Stomach smooth muscle (tissue), 2 donors: Measurements from ENCODE around the gene TANC1.

Experiments
- H3K27ac ChIP-seq: one replicate; pipeline ENCODE4 v1.7.0; 2013; ENCODE audit warnings: mild to moderate bottlenecking, low read length, inconsistent platforms
- H3K27me3 ChIP-seq, 2 donors: one replicate each; pipeline ENCODE4 v1.7.0; 2013; ENCODE audit warnings: low read length in 2 of 2; ENCODE audit not compliant: insufficient read depth in 2 of 2, control insufficient read depth in 1 of 2
- H3K36me3 ChIP-seq, 2 donors: one replicate each; pipeline ENCODE4 v1.7.0; 2013; ENCODE audit warnings: low read length in 2 of 2; ENCODE audit not compliant: control insufficient read depth in 2 of 2, insufficient read depth in 2 of 2
- H3K4me1 ChIP-seq: one replicate; pipeline ENCODE4 v1.7.0; 2013; ENCODE audit warnings: low read length; ENCODE audit not compliant: control insufficient read depth, insufficient read depth
- H3K4me3 ChIP-seq, 2 donors: one replicate each; pipeline ENCODE4 v1.7.0; 2013; ENCODE audit warnings: low read length in 2 of 2
- H3K9ac ChIP-seq, 2 donors: one replicate each; pipeline ENCODE4 v1.7.0; 2013; ENCODE audit warnings: low read length in 2 of 2, mild to moderate bottlenecking in 1 of 2
- H3K9me3 ChIP-seq, 2 donors: one replicate each; pipeline ENCODE4 v1.7.0; 2013; ENCODE audit warnings: low read length in 2 of 2; ENCODE audit not compliant: control insufficient read depth in 2 of 2
- donor health status: healthy.
- donor health status: Pancreatic carcinoma.

The TANC1 gene

DNA sequence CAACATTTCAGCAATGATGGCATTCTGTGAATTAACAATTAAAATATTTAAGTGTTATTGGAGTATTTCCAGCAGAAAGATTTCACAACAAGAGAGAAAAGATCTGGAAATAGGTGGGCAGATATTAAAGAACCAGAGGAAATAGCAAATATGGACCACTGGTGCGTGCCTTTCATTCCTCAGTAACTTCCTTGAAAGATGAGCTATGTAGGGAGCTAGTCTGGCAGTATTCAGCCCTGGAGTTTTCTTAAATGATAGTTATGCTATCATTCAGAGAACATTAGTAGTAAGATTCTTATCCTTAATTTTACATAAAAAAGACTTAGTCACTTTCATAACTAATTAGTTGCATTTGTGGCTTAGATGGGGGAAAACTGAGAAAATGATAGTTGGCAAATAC, 41.5 kb downstream of the TANC1 start:
- no peaks in the 10 kb centered on the region for H3K9me3 ChIP-seq
- H3K4me1 ChIP-seq, result peaks cover 10% of the 10 kb centered on the region
- no peak overlapping the region for H3K27ac ChIP-seq
- no peaks in the 10 kb centered on the region for H3K27me3 ChIP-seq
- H3K4me3 ChIP-seq, result no peak overlapping the region
- H3K36me3 ChIP-seq, result peaks cover 0 to 4% of the 10 kb centered on the region in 2 donors
- H3K9ac ChIP-seq, result no peak overlapping the region

DNA sequence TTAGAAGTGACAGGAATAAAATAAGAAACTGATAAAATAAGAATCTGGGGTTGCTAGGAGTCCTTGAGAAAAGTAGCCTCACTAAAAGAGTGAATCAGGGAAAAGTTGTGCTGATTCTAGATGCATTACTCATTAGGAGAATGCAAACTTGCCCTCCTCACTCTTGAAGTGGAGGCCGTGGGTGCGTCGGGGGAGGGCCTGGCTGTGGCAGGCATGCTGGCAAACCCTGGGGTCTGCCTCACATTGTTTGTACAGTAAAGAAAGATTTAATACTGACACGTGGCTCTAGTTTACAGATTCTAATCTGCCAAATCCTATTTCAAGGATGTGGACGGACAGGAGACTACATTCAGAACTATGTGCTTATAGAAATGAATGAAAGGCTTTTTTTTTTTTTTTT, 41.9 kb downstream of the TANC1 start:
- H3K27ac ChIP-seq, result no peak overlapping the region
- no peak overlapping the region for H3K4me3 ChIP-seq
- peaks cover 0 to 4% of the 10 kb centered on the region in 2 donors for H3K36me3 ChIP-seq
- H3K27me3 ChIP-seq, result no peaks in the 10 kb centered on the region
- H3K4me1 ChIP-seq, result peaks cover 10% of the 10 kb centered on the region
- H3K9ac ChIP-seq, result no peak overlapping the region
- no peaks in the 10 kb centered on the region for H3K9me3 ChIP-seq

DNA sequence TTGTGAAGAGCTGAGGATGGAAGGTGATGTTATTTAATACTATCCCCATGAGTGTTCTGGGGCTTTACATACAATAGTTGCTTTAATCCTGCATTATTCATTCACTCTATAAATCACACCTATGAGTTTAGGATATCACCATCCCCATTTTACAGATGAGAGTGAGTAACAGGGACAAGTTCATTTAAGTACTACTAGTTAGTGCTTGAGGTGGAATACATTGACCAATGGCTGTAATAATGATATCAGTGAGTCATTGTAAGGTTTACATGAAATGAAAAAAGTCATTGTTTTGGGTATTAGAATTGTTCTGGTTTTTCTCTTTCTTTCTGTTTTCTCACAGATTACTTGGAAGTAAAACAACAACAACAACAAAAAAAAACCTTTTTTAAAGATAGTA, 42.5 kb downstream of the TANC1 start:
- Histone ChIP-seq H3K9ac (no peak overlapping the region), H3K4me3 (no peak overlapping the region), H3K36me3 (peaks cover 0 to 4% of the 10 kb centered on the region in 2 donors), H3K4me1 (peaks cover 10% of the 10 kb centered on the region), H3K9me3 (peaks cover 0 to 3% of the 10 kb centered on the region in 2 donors), H3K27ac (no peak overlapping the region), H3K27me3 (no peaks in the 10 kb centered on the region)

DNA sequence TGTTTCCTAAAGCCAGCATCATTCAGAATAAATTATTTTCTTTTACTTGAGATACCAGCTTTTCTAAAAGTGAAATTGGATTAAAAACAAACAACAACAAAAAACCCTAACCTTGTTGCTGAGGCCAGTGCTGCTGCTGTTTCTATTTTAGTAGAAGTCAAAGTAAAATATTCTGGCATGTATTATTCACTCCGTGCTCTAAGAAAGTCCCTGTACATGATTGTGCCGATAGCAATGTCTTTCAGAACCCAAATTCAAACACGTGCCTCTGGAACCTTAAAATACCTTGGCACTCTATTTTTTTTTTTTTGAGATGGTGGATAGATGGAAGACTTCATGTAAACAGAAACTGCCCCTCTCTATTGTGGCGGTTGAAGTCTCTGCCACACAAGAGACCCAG, 43.7 kb downstream of the TANC1 start:
- H3K4me3 ChIP-seq, result no peak overlapping the region
- H3K27me3 ChIP-seq, result no peaks in the 10 kb centered on the region
- peaks cover 10% of the 10 kb centered on the region for H3K4me1 ChIP-seq
- H3K36me3 ChIP-seq, result peaks cover 0 to 4% of the 10 kb centered on the region in 2 donors
- H3K27ac ChIP-seq, result peak overlapping the region; percentile 41
- no peak overlapping the region for H3K9ac ChIP-seq
- peaks cover 0 to 3% of the 10 kb centered on the region in 2 donors for H3K9me3 ChIP-seq

DNA sequence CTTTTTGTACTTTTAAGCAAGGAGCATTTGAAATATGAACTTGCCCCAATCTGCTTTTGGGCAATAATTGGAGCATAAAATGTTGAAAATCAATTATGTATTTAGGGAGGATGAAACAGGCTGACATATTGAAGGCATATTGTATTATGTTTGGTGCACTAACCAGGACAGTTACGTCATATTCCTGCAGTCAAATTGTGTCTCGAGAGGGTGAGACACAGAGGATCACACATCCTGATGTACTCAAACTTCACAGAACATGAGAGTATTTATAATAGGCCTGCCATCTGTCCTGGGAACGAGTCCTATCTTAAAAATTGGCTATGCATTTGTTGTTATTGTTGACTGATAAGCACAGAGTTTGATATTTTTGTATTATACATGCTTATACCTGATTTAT, 44.7 kb downstream of the TANC1 start:
- Histone ChIP-seq H3K27me3 (no peaks in the 10 kb centered on the region), H3K27ac (no peak overlapping the region), H3K4me3 (no peak overlapping the region), H3K9ac (no peak overlapping the region), H3K9me3 (peaks cover 0 to 3% of the 10 kb centered on the region in 2 donors), H3K4me1 (peaks cover 10% of the 10 kb centered on the region), H3K36me3 (no peaks in the 10 kb centered on the region)

DNA sequence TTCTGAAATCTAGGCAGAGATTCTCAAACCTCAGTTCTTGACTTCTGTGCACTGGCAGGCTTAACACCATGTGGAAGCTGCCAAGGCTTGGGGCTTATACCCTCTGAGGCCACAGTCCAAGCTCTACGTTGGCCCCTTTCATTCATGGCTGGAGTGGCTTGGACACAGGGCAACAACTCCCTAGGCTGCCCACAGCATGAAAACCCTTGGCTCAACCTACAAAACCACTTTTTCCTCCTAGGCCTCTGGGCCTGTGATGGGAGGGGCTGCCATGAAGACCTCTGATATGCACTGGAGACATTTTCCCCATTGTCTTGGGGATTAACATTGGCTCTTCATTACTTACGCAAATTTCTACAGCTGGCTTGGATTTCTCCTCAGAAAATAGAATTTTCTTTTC, 46.7 kb downstream of the TANC1 start:
- H3K36me3 ChIP-seq, result no peaks in the 10 kb centered on the region
- no peaks in the 10 kb centered on the region for H3K27me3 ChIP-seq
- peaks cover 0 to 3% of the 10 kb centered on the region in 2 donors for H3K9me3 ChIP-seq
- no peak overlapping the region for H3K27ac ChIP-seq
- no peak overlapping the region for H3K4me3 ChIP-seq
- H3K4me1 ChIP-seq, result peaks cover 10% of the 10 kb centered on the region
- no peak overlapping the region for H3K9ac ChIP-seq

DNA sequence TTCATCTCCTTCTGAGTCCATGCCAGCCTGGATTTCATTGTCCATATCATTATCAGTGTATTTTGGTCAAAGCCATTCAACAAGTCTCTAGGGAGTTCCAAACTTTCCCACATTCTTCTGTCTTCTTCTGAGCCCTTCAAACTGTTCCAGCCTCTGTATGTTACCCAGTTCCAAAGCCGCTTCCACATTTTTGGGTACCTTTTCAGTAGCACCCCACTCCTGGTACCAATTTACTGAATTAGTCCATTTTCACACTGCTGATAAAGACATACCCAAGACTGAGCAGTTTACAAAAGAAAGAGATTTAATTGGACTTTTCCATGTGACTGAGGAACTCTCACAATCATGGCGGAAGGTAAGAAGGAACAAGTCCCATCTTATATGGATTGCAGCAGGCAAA, 47.4 kb downstream of the TANC1 start:
- H3K9ac ChIP-seq, result no peak overlapping the region
- no peak overlapping the region for H3K4me3 ChIP-seq
- no peaks in the 10 kb centered on the region for H3K36me3 ChIP-seq
- no peak overlapping the region for H3K27ac ChIP-seq
- H3K9me3 ChIP-seq, result peaks cover 0 to 3% of the 10 kb centered on the region in 2 donors
- no peaks in the 10 kb centered on the region for H3K27me3 ChIP-seq
- peaks cover 10% of the 10 kb centered on the region for H3K4me1 ChIP-seq

DNA sequence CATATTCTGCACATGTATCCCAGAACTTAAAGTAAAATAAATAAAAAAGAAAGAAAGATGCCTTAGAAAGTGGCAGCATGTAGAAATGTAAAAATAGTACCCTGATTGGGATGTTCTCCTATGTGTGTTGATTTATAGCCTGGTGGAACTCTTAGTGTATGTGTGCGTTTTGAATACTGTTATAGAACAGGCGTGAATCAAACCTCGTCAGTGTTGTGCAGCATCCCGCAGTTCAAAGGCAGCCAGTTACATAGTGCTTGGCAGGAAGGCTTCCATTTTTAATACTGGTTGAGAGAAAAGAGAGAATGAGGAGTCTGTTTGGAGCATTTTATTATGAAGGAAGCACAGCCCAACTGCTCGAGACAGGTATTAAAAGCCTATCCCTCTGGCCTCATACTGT, 49.4 kb downstream of the TANC1 start:
- no peak overlapping the region for H3K27ac ChIP-seq

DNA sequence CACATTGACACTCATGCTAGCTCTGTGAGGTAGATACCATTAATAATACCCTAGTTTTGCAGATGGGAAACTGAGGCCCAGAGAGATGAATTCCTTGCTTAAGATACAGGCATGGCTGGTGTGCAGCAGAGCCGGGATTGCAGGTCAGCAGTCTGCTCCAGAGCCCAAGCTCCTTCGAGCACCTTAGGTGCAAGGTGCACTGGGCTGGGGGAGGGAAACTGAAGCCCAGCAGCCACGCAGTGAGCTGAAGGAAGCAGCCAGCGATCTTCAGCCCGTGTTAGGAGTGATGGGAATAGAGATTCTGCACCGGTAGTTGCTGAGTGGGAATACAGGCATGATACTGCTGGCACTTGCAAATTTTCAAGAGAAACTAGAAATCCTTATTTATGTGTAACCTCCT, 50.6 kb downstream of the TANC1 start:
- H3K36me3 ChIP-seq, result no peaks in the 10 kb centered on the region
- no peak overlapping the region for H3K27ac ChIP-seq
- peaks cover 0 to 3% of the 10 kb centered on the region in 2 donors for H3K9me3 ChIP-seq
- H3K4me1 ChIP-seq, result no peaks in the 10 kb centered on the region
- no peak overlapping the region for H3K9ac ChIP-seq
- no peaks in the 10 kb centered on the region for H3K27me3 ChIP-seq
- no peak overlapping the region for H3K4me3 ChIP-seq

More for the DNA sequence above, 49.4 kb downstream of the TANC1 start:
- no peak overlapping the region for H3K9ac ChIP-seq
- no peak overlapping the region for H3K4me3 ChIP-seq
- H3K9me3 ChIP-seq, result peaks cover 0 to 3% of the 10 kb centered on the region in 2 donors
- no peaks in the 10 kb centered on the region for H3K27me3 ChIP-seq
- no peaks in the 10 kb centered on the region for H3K36me3 ChIP-seq
- no peaks in the 10 kb centered on the region for H3K4me1 ChIP-seq

DNA sequence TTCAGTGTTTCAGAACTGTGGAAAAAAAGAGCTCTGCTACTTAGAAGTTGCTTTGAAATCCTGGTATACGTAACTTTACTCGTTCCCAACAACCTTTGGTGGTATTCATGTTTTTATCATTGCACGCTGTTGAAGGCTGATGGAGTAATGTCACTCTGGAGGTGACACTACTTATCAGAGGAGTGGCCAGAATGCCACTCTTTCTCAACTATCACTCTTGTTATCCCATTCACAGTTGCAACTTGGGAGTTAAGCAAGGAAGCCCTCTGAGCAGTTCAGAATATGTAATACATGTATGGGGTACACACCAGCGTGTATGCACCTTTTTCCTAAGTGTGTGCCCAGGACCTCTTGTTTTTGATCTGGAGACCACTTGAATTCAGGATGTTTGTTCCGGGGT, 53.6 kb downstream of the TANC1 start:
- Histone ChIP-seq H3K9me3 (no peaks in the 10 kb centered on the region), H3K9ac (no peak overlapping the region), H3K4me3 (no peak overlapping the region), H3K4me1 (no peaks in the 10 kb centered on the region), H3K27ac (no peak overlapping the region), H3K27me3 (no peaks in the 10 kb centered on the region), H3K36me3 (no peaks in the 10 kb centered on the region)

DNA sequence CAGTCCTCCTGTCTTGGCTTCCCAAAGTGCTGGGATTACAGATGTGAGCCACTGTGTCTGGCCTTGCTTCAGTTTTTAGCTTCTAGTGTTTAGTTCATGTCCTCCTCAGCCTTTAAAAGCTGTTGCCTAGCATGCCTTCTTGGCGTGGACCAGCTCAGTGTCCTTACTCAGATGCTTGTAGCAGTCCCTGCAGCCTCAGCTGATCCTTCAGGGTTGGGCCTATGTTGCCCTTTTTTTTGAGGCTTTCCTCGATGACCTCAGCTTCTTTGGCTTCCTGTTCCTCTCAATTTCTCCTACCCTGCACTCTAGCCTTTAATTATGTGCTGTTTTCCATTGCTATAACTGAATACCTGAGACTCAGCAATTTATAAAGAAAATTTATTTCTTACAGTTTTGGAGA, 57.7 kb downstream of the TANC1 start:
- no peak overlapping the region for H3K9ac ChIP-seq
- H3K36me3 ChIP-seq, result no peaks in the 10 kb centered on the region
- H3K4me1 ChIP-seq, result peaks cover 6% of the 10 kb centered on the region
- H3K27me3 ChIP-seq, result no peaks in the 10 kb centered on the region
- no peaks in the 10 kb centered on the region for H3K9me3 ChIP-seq
- no peak overlapping the region for H3K4me3 ChIP-seq
- no peak overlapping the region for H3K27ac ChIP-seq
